DND-41 (cell line): ENCODE measurements around the gene RGS3.

Experiments used
- CTCF ChIP-seq: IDR thresholded peaks from 2 replicates; pipeline ENCODE4 v1.5.1; 2012; ENCODE audit warnings: borderline replicate concordance, low read length, moderate library complexity, mild to moderate bottlenecking; ENCODE audit not compliant: poor library complexity, severe bottlenecking; ENCODE audit errors: extremely low read depth
- EZH2 ChIP-seq: IDR thresholded peaks from 3 replicates; pipeline ENCODE4 v1.6.1; 2012; ENCODE audit warnings: borderline replicate concordance, low read depth, mild to moderate bottlenecking, moderate library complexity, low read length, inconsistent platforms; ENCODE audit not compliant: severe bottlenecking

- TF ChIP-seq CTCF (no peak), EZH2 (no peak)
Observed at GRCh38 chr9:113520109-113520642, 56.6 kb downstream of the RGS3 start.
